NOMO-1 (cell line): ENCODE results near the gene PPP1R36.
A peak's percentile ranks its signal among the peaks of the same experiment; 100 is the strongest.
"Not testable (repeated sequence)": the region's sequence is repeated elsewhere in the genome, so short reads cannot be mapped to it uniquely, and the experiment has no call there.

ENCODE experiments used
- DNase-seq, 2 experiments: peaks; one replicate each; lab custom pipeline; 2025; ENCODE audit not compliant: unreplicated experiment in 2 of 2; lab: John Stamatoyannopoulos, UW

The PPP1R36 gene

GRCh38 chr14:64517667-64518066, 32.1 kb upstream of the PPP1R36 start:
- not testable (repeated sequence) for DNase-seq

- no peak for DNase-seq
Measured at GRCh38 chr14:64518229-64518628, 31.5 kb upstream of the PPP1R36 start.

GRCh38 chr14:64520699-64521098, 29.1 kb upstream of the PPP1R36 start:
- no peak for DNase-seq

- DNase-seq: no peak
Measured at GRCh38 chr14:64522591-64523355, 27.0 kb upstream of the PPP1R36 start.

GRCh38 chr14:64525354-64525753, 24.4 kb upstream of the PPP1R36 start:
- no peak for DNase-seq

- no peak for DNase-seq
Measured at GRCh38 chr14:64531567-64531966, 18.2 kb upstream of the PPP1R36 start.

GRCh38 chr14:64536488-64537245, 13.1 kb upstream of the PPP1R36 start:
- DNase-seq: peak; percentile 43 to 61

GRCh38 chr14:64540208-64541202, 9.3 kb upstream of the PPP1R36 start, which contains the start of gene HSPA2:
HSPA2 (plus strand) TSS chr14:64540741; CDS start chr14:64540850, 109 bp downstream.
- DNase-seq: peak; percentile 92 to 94

- DNase-seq: no peak
Measured at GRCh38 chr14:64541261-64541971, 8.3 kb upstream of the PPP1R36 start.

- DNase-seq: no peak
Measured at GRCh38 chr14:64541972-64542835, 7.6 kb upstream of the PPP1R36 start.

GRCh38 chr14:64542836-64543201, 6.9 kb upstream of the PPP1R36 start:
- DNase-seq: no peak

- DNase-seq: no peak
Measured at GRCh38 chr14:64544607-64545312, 5.0 kb upstream of the PPP1R36 start.

- no peak for DNase-seq
Measured at GRCh38 chr14:64549016-64549415, 745 bp upstream of the PPP1R36 start.

GRCh38 chr14:64550621-64551333, 1.0 kb downstream of the PPP1R36 start:
- no peak for DNase-seq

GRCh38 chr14:64554556-64554955, 4.8 kb downstream of the PPP1R36 start:
- no peak for DNase-seq

- DNase-seq: peak in 1 of 2 experiments; percentile 5
Measured at GRCh38 chr14:64556526-64556925, 6.8 kb downstream of the PPP1R36 start.

- not testable (repeated sequence) for DNase-seq
Measured at GRCh38 chr14:64558216-64558615, 8.5 kb downstream of the PPP1R36 start.

GRCh38 chr14:64561631-64562030, 11.9 kb downstream of the PPP1R36 start:
- no peak for DNase-seq
